ENCODE data around the gene IL1RAP.

IL1RAP gene

GRCh38 chr3:190642016-190642415 lies 128.1 kb downstream of the IL1RAP start:
- H3K27me3 Mint-ChIP-seq (ENCODE audit: low read depth, poor library complexity): no peaks in the 10 kb centered on the region
- no peaks in the 10 kb centered on the region for H3K4me1 Mint-ChIP-seq
- H3K9me3 Mint-ChIP-seq: no peaks in the 10 kb centered on the region
- DNase-seq: no peak
- no peak for TF ChIP-seq CTCF (IDR thresholded peaks at IDR 0.05)
- H3K36me3 Mint-ChIP-seq (ENCODE audit: low read depth): no peaks in the 10 kb centered on the region
- no peak overlapping the region for H3K4me3 Mint-ChIP-seq
- H3K27ac Mint-ChIP-seq: no peak overlapping the region

GRCh38 chr3:190644035-190644434 lies 130.2 kb downstream of the IL1RAP start:
- DNase-seq: no peak
- Mint-ChIP-seq H3K4me3 (no peak overlapping the region), H3K9me3 (no peaks in the 10 kb centered on the region), H3K4me1 (no peaks in the 10 kb centered on the region), H3K36me3 (ENCODE audit: low read depth) (no peaks in the 10 kb centered on the region), H3K27me3 (ENCODE audit: low read depth, poor library complexity) (no peaks in the 10 kb centered on the region), H3K27ac (no peak overlapping the region)
- no peak for TF ChIP-seq CTCF (IDR thresholded peaks at IDR 0.05)

- Mint-ChIP-seq H3K9me3 (no peaks in the 10 kb centered on the region), H3K4me3 (no peak overlapping the region), H3K36me3 (ENCODE audit: low read depth) (no peaks in the 10 kb centered on the region), H3K27me3 (ENCODE audit: low read depth, poor library complexity) (no peaks in the 10 kb centered on the region), H3K27ac (no peak overlapping the region), H3K4me1 (no peaks in the 10 kb centered on the region)
- TF ChIP-seq CTCF (IDR thresholded peaks at IDR 0.05): no peak
- DNase-seq: no peak
Measured at GRCh38 chr3:190644766-190645165, 130.9 kb downstream of the IL1RAP start.

- DNase-seq: no peak
- Mint-ChIP-seq H3K36me3 (ENCODE audit: low read depth) (no peaks in the 10 kb centered on the region), H3K4me1 (no peaks in the 10 kb centered on the region), H3K27me3 (ENCODE audit: low read depth, poor library complexity) (no peaks in the 10 kb centered on the region), H3K4me3 (no peak overlapping the region), H3K27ac (no peak overlapping the region), H3K9me3 (no peaks in the 10 kb centered on the region)
- TF ChIP-seq CTCF (IDR thresholded peaks at IDR 0.05): no peak
Measured at GRCh38 chr3:190645932-190646460, 132.1 kb downstream of the IL1RAP start.

GRCh38 chr3:190646996-190647395 lies 133.1 kb downstream of the IL1RAP start:
- no peak overlapping the region for H3K27ac Mint-ChIP-seq
- TF ChIP-seq CTCF (IDR thresholded peaks at IDR 0.05): no peak
- DNase-seq: no peak
- no peaks in the 10 kb centered on the region for H3K9me3 Mint-ChIP-seq
- H3K4me3 Mint-ChIP-seq: no peak overlapping the region
- H3K36me3 Mint-ChIP-seq (ENCODE audit: low read depth): no peaks in the 10 kb centered on the region
- H3K27me3 Mint-ChIP-seq (ENCODE audit: low read depth, poor library complexity): no peaks in the 10 kb centered on the region
- H3K4me1 Mint-ChIP-seq: no peaks in the 10 kb centered on the region

- H3K27ac Mint-ChIP-seq: no peak overlapping the region
- no peaks in the 10 kb centered on the region for H3K4me1 Mint-ChIP-seq
- TF ChIP-seq CTCF (IDR thresholded peaks at IDR 0.05): no peak
- H3K36me3 Mint-ChIP-seq (ENCODE audit: low read depth): no peaks in the 10 kb centered on the region
- DNase-seq: no peak
- H3K9me3 Mint-ChIP-seq: no peaks in the 10 kb centered on the region
- H3K27me3 Mint-ChIP-seq (ENCODE audit: low read depth, poor library complexity): no peaks in the 10 kb centered on the region
- no peak overlapping the region for H3K4me3 Mint-ChIP-seq
Measured at GRCh38 chr3:190655933-190656332, 142.0 kb downstream of the IL1RAP start.

Measured in nephron progenitor cell (in vitro differentiated cells).